ENCODE results near the gene CFAP410. TPM values are rescaled to one million over a fixed set of nuclear protein-coding genes. Genes with fewer than 3 reads are reported as not detected.
"Not testable (repeated sequence)": the region's sequence is repeated elsewhere in the genome, so short reads cannot be mapped to it uniquely, and the experiment has no call there.

CFAP410 gene
- total RNA-seq, 3 donors from 2014 or later (not counting 1 experiment from before 2014, with no cell fraction given), result 43.6 to 47.4 (median 46.7) TPM

DNA sequence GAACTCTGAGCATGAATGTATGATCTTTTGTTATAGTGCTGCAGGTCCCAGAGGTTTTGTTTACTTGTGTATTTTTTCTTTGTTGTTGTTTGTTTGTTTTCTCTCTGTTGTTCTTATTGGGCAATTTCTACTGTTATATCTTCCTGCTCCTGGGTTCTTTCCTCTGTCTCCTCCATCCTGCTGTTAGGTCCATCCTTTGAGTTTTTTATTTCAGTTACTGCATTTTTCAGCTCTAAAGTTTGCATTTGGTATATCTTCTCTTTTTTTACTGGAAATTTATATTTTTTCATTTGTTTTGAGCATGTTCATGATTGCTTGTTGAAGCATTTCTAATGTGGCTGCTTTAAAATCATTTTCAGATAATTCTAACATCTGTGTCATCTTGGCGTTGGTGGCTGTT lies 24.1 kb upstream of the CFAP410 start:
- no peaks in the 10 kb centered on the region for H3K27me3 Mint-ChIP-seq (ENCODE audit: low read depth in 2 of 2)
- H3K27ac Mint-ChIP-seq, result no peak overlapping the region
- no peak overlapping the region for H3K27ac ChIP-seq (ENCODE audit: low read length)
- peaks cover 2% of the 10 kb centered on the region for H3K36me3 ChIP-seq (ENCODE audit: control insufficient read depth, insufficient read depth, low read length)
- ATAC-seq (no peak), DNase-seq (no peak)
- H3K4me1 Mint-ChIP-seq, result peaks cover 23 to 34% of the 10 kb centered on the region in 2 donors
- H3K36me3 Mint-ChIP-seq, result peaks cover 8% of the 10 kb centered on the region
- no peaks in the 10 kb centered on the region for H3K9me3 ChIP-seq (ENCODE audit: control insufficient read depth, insufficient read depth, low read length)
- no peak overlapping the region for H3K4me3 ChIP-seq (ENCODE audit: low read length)
- WGBS (ENCODE audit: insufficient coverage), result 92% methylated on average over 1 of the region's 1 CpG
- intact Hi-C loops (cut with micrococcal nuclease), result no loop called here
- no peak for TF ChIP-seq CTCF (IDR thresholded peaks at IDR 0.05)
- H3K27me3 ChIP-seq (ENCODE audit: control insufficient read depth, insufficient read depth, low read length), result peaks cover 2% of the 10 kb centered on the region
- H3K9me3 Mint-ChIP-seq, result peaks cover 0 to 4% of the 10 kb centered on the region in 2 donors
- H3K4me1 ChIP-seq (ENCODE audit: control insufficient read depth, insufficient read depth, low read length), result peaks cover 4% of the 10 kb centered on the region
- no peak overlapping the region for H3K4me3 Mint-ChIP-seq

DNA sequence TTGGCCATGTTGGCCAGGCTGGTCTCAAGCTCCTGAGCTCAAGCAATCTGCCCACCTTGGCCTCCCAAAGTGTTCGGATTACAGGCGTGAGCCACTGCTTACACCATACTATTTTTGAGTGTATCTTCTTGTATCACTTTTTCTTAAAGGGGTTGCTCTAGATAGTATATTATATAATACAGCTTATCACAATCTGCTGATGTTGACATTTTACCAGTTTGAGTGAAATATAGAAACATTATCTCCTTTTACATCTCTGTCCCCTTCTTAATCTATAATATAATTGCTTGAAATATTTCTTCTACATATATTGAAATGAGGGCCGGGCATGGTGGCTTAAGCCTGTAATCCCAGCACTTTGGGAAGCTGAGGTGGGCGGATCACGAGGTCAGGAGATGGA lies 22.7 kb upstream of the CFAP410 start:
- H3K9me3 Mint-ChIP-seq; H3K36me3 Mint-ChIP-seq; intact Hi-C loops (cut with micrococcal nuclease); H3K4me3 Mint-ChIP-seq; H3K27ac ChIP-seq (ENCODE audit: low read length); H3K27me3 Mint-ChIP-seq (ENCODE audit: low read depth in 2 of 2); H3K27ac Mint-ChIP-seq; H3K27me3 ChIP-seq (ENCODE audit: control insufficient read depth, insufficient read depth, low read length); H3K36me3 ChIP-seq (ENCODE audit: control insufficient read depth, insufficient read depth, low read length); H3K4me1 ChIP-seq (ENCODE audit: control insufficient read depth, insufficient read depth, low read length); ATAC-seq; DNase-seq; H3K9me3 ChIP-seq (ENCODE audit: control insufficient read depth, insufficient read depth, low read length); H3K4me3 ChIP-seq (ENCODE audit: low read length): not testable (repeated sequence)
- peaks cover 21 to 35% of the 10 kb centered on the region in 2 donors for H3K4me1 Mint-ChIP-seq
- 100% methylated on average over 1 of the region's 5 CpGs for WGBS (ENCODE audit: insufficient coverage)

DNA sequence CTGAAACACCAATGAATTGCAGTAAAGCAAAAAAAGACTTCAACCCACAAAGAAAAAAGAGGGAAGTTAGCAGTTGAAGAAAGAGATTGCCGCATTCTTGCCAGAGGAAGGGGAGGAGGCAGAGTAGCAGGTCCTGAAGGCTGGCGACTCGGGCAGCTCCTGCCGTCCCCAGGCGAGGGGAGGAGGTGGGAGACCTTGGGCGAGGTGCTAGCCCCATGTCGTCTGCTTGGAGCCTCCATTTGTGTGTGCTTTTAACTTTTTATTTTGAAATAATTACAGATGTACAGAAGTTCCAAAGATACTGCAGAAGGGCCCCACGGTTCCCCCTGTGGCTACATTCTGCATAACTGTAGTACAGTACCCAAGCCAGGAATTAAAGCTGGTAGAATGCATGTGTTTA lies 21.0 kb upstream of the CFAP410 start:
- TF ChIP-seq CTCF (IDR thresholded peaks at IDR 0.05), result no peak
- Histone ChIP-seq H3K27ac (ENCODE audit: low read length) (no peak overlapping the region), H3K4me3 (ENCODE audit: low read length) (no peak overlapping the region), H3K9me3 (ENCODE audit: control insufficient read depth, insufficient read depth, low read length) (no peaks in the 10 kb centered on the region), H3K36me3 (ENCODE audit: control insufficient read depth, insufficient read depth, low read length) (peaks cover 13% of the 10 kb centered on the region), H3K27me3 (ENCODE audit: control insufficient read depth, insufficient read depth, low read length) (no peaks in the 10 kb centered on the region), H3K4me1 (ENCODE audit: control insufficient read depth, insufficient read depth, low read length) (peaks cover 11% of the 10 kb centered on the region)
- H3K4me1 Mint-ChIP-seq, result peaks cover 37 to 48% of the 10 kb centered on the region in 2 donors
- peaks cover 0 to 4% of the 10 kb centered on the region in 2 donors for H3K9me3 Mint-ChIP-seq
- H3K4me3 Mint-ChIP-seq, result no peak overlapping the region
- H3K36me3 Mint-ChIP-seq, result peaks cover 8% of the 10 kb centered on the region
- no peaks in the 10 kb centered on the region for H3K27me3 Mint-ChIP-seq (ENCODE audit: low read depth in 2 of 2)
- intact Hi-C loops (cut with micrococcal nuclease), result no loop called here
- no peak overlapping the region for H3K27ac Mint-ChIP-seq
- WGBS (ENCODE audit: insufficient coverage), result 11% methylated on average over 8 of the region's 8 CpGs
- ATAC-seq, result peak; percentile 30 to 52 (median 43)
- DNase-seq, result no peak

GRCh38 chr21:44359396-44359795 lies 20.2 kb upstream of the CFAP410 start:
- Histone ChIP-seq H3K4me1 (ENCODE audit: control insufficient read depth, insufficient read depth, low read length) (peaks cover 19% of the 10 kb centered on the region), H3K9me3 (ENCODE audit: control insufficient read depth, insufficient read depth, low read length) (no peaks in the 10 kb centered on the region), H3K27ac (ENCODE audit: low read length) (no peak overlapping the region), H3K36me3 (ENCODE audit: control insufficient read depth, insufficient read depth, low read length) (peaks cover 13% of the 10 kb centered on the region), H3K4me3 (ENCODE audit: low read length) (no peak overlapping the region), H3K27me3 (ENCODE audit: control insufficient read depth, insufficient read depth, low read length) (no peaks in the 10 kb centered on the region)
- DNase-seq, result no peak
- Mint-ChIP-seq H3K9me3 (peaks cover 0 to 4% of the 10 kb centered on the region in 2 donors), H3K27me3 (ENCODE audit: low read depth in 2 of 2) (no peaks in the 10 kb centered on the region), H3K36me3 (peaks cover 8% of the 10 kb centered on the region), H3K27ac (no peak overlapping the region), H3K4me3 (no peak overlapping the region), H3K4me1 (peaks cover 45 to 54% of the 10 kb centered on the region in 2 donors)
- WGBS (ENCODE audit: insufficient coverage), result 91% methylated on average over 8 of the region's 8 CpGs
- no peak for ATAC-seq
- intact Hi-C loops (cut with micrococcal nuclease), result no loop called here
- TF ChIP-seq CTCF (IDR thresholded peaks at IDR 0.05), result no peak
